Measurements from ENCODE around the gene ASPSCR1. TPM values are rescaled to one million over a fixed set of nuclear protein-coding genes. Genes with fewer than 3 reads are reported as not detected.
"Not testable (repeated sequence)": the region's sequence is repeated elsewhere in the genome, so short reads cannot be mapped to it uniquely, and the experiment has no call there.

ASPSCR1 gene
- total and polyA plus RNA-seq, 5 donors: 16.6 to 28.9 (median 21.2) TPM

DNA sequence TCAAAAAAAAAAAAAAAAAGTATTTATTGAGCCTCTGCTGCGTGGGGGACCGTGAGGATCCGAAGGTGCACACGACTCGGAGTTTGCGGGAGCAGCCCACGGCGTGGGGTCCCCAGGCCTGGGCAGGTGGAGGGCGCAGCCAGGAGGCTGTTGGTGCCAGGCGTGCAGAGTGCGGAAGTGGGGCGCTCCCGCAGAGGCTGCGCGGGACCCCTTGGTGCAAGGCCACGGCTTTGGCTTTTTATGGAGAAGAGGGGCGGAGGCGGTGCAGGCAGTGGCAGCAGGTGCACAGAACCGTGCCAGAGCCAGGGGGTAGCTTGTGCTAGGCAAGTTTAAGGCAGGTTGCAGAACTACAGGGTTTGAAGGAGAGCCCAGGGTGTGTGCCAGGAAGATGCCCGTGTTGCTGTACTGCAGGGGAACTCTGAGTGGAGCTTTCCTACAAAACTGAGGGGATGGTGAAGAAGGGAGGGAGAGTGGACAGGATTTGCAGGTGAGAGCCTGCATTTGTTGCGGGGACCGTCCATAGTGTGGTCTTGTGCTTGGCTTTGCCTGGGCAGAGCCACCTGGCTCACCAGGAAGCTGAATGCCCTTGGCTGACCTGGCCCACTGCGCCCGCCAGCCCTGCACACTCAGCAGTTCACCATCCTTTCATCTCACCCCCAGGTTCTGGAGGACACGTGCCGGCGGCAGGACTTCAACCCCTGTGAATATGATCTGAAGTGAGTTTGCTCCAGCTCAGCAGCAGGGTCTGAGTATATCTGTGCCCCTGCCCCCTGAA, 1.3 kb downstream of the ASPSCR1 start:
- no peak for DNase-seq

DNA sequence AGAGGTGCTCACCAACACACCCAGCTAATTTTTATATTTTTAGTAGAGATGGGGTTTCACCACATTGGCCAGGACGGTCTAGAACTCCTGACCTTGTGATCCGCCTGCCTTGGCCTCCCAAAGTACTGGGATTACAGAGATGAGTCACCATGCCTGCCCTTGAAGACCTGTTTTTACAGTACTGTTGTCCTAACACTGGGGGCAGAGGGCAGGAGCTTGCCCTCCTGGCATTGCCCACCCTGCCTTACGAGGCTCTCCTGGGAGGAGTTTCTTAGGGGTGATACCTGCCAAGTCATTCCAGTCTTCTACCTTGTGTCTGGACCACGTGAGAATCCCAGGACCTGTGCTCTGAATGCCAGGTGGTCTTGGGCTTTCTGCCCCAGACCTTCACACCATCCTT, 2.7 kb downstream of the ASPSCR1 start:
- WGBS: 97% methylated on average over 4 of the region's 4 CpGs
- Histone ChIP-seq H3K27ac (ENCODE audit: low read length) (no peak overlapping the region), H3K4me1 (ENCODE audit: control insufficient read depth, insufficient read depth, low read length) (no peaks in the 10 kb centered on the region), H3K4me3 (ENCODE audit: low read length) (no peak overlapping the region), H3K9me3 (ENCODE audit: control insufficient read depth, low read length) (no peaks in the 10 kb centered on the region), H3K27me3 (ENCODE audit: control insufficient read depth, insufficient read depth) (no peaks in the 10 kb centered on the region)
- ATAC-seq: no peak
- no peak for DNase-seq
- intact Hi-C loops (cut with DNase I): no loop called here

More for the DNA sequence above, 1.3 kb downstream of the ASPSCR1 start:
- H3K9me3 ChIP-seq (ENCODE audit: control insufficient read depth, low read length): no peaks in the 10 kb centered on the region
- H3K27ac ChIP-seq (ENCODE audit: low read length): no peak overlapping the region
- no peak overlapping the region for H3K4me3 ChIP-seq (ENCODE audit: low read length)
- WGBS: 91% methylated on average over 27 of the region's 27 CpGs
- no peaks in the 10 kb centered on the region for H3K4me1 ChIP-seq (ENCODE audit: control insufficient read depth, insufficient read depth, low read length)
- H3K27me3 ChIP-seq (ENCODE audit: control insufficient read depth, insufficient read depth): no peaks in the 10 kb centered on the region
- intact Hi-C loops (cut with DNase I): no loop called here
- no peak for ATAC-seq

DNA sequence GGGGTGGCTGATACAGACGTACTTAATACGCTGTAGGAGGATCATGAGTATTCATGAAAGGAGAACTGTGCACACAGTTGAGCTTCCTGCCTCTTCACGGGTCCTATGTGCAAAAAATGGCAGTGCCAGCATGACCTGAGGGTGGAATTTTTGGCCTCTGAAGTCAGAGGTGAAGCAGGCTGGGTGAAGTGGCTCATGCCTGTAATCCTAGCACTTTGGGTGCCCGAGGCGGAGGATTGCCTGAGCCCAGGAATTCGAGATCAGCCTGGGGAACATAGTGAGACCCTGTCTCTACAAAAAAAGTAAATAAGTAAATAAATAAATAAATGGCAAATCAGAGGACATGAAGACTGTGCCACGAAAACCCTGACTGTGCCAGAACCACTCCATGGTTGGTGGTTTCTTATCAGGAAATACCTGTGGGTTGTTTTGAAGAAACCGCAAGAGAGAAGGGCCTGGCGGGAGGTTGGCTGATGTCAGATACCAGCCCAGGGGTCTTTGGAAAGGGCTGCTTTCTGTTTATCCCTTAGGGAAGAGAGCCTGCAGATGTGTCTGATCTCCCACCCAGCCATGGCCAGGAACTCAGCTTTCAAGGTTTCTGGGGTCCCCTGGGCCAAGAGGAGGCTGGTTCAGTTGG, 3.4 kb downstream of the ASPSCR1 start:
- intact Hi-C loops (cut with DNase I): no loop called here
- no peak overlapping the region for H3K27ac ChIP-seq (ENCODE audit: low read length)

DNA sequence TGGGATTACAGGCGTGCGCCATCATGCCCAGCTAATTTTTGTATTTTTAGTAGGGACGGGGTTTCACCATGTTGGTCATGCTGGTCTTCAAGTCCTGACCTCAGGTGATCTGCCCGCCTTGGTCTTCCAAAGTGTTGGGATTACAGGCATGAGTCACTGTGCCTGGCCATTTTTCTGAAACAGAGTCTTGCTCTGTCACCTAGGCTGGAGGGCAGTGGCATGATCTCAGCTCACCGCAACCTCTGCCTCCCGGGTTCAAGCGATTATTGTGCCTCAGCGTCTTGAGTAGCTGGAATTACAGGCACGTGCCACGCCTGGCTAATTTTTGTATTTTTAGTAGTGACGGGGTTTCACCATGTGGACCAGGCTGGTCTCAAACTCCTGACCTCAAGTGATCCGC, 4.1 kb downstream of the ASPSCR1 start:
- intact Hi-C loops (cut with DNase I); H3K4me1 ChIP-seq (ENCODE audit: control insufficient read depth, insufficient read depth, low read length); DNase-seq; H3K9me3 ChIP-seq (ENCODE audit: control insufficient read depth, low read length); H3K27me3 ChIP-seq (ENCODE audit: control insufficient read depth, insufficient read depth); H3K27ac ChIP-seq (ENCODE audit: low read length); H3K4me3 ChIP-seq (ENCODE audit: low read length); ATAC-seq: not testable (repeated sequence)
- WGBS: 97% methylated on average over 12 of the region's 12 CpGs

More for the DNA sequence above, 3.4 kb downstream of the ASPSCR1 start:
- H3K4me3 ChIP-seq (ENCODE audit: low read length): no peak overlapping the region
- no peaks in the 10 kb centered on the region for H3K27me3 ChIP-seq (ENCODE audit: control insufficient read depth, insufficient read depth)
- DNase-seq (no peak), ATAC-seq (no peak)
- H3K9me3 ChIP-seq (ENCODE audit: control insufficient read depth, low read length): no peaks in the 10 kb centered on the region
- WGBS: 86% methylated on average over 9 of the region's 9 CpGs
- H3K4me1 ChIP-seq (ENCODE audit: control insufficient read depth, insufficient read depth, low read length): no peaks in the 10 kb centered on the region

DNA sequence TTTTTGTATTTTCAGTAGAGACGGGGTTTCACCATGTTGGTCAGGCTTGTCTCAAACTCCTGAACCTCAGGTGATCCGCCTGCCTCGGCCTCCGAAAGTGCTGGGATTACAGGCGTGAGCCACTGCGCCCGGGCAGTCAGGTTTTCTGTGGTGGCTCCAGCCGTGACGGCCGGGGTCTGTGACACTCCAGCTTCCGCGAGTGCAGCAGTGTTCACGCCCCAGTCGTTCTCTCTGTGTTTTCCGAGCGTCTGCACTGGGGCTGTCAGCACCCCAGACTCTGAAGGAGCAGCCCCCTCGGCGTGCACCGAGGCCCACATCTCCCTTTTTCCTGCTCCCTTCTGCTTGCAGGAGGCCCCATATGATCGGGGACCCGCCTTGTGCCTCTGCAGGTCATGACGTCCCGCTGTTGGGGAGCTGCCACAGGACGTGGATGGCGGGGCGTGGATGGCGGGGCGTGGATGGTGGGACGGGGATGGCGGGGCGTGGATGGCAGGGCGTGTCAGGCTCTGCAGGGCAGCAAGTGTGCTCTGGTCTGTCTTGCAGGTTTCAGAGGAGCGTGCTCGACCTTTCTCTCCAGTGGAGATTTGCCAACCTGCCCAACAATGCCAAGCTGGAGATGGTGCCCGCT, 5.7 kb downstream of the ASPSCR1 start:
- Histone ChIP-seq H3K9me3 (ENCODE audit: control insufficient read depth, low read length) (no peaks in the 10 kb centered on the region), H3K27ac (ENCODE audit: low read length) (no peak overlapping the region), H3K4me3 (ENCODE audit: low read length) (no peak overlapping the region), H3K27me3 (ENCODE audit: control insufficient read depth, insufficient read depth) (no peaks in the 10 kb centered on the region), H3K4me1 (ENCODE audit: control insufficient read depth, insufficient read depth, low read length) (no peaks in the 10 kb centered on the region)
- ATAC-seq (no peak), DNase-seq (no peak)
- intact Hi-C loops (cut with DNase I): no loop called here
- 96% methylated on average over 35 of the region's 35 CpGs for WGBS

DNA sequence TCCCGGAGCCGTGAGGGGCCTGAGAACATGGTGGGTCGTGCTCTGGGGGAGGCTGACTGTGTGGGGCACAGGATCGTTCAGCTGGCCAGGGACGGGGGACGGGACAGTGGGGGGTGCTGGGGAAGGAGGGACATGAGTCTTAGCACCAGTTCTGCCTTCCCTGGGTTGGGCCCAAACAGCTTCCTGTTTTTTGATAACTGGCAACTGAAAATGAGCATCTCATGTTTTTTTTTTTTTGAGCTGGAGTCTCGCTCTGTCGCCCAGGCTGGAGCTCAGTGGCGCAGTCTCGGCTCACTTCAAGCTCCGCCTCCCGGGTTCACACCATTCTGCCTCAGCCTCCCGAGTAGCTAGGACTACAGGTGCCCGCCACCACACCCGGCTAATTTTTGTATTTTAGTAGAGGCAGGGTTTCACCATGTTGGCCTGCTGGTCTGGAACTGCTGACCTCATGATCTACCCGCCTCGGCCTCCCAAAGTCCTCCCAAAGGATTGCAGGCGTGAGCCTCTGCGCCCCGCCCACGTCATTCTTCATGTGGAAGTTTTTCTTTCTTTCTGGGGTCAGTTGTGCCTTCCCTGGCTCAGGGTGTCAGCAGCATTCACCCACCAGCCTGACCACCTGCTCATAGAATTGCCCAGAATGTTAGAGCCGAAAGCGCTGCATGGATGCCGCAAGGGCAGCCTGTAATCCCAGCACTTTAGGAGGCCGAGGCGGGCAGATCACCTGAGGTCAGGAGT, 6.4 kb downstream of the ASPSCR1 start:
- ATAC-seq (no peak), DNase-seq (no peak)
- 94% methylated on average over 26 of the region's 26 CpGs for WGBS
- Histone ChIP-seq H3K4me3 (ENCODE audit: low read length) (no peak overlapping the region), H3K4me1 (ENCODE audit: control insufficient read depth, insufficient read depth, low read length) (no peaks in the 10 kb centered on the region), H3K27me3 (ENCODE audit: control insufficient read depth, insufficient read depth) (no peaks in the 10 kb centered on the region), H3K27ac (ENCODE audit: low read length) (no peak overlapping the region), H3K9me3 (ENCODE audit: control insufficient read depth, low read length) (no peaks in the 10 kb centered on the region)
- intact Hi-C loops (cut with DNase I): no loop called here

DNA sequence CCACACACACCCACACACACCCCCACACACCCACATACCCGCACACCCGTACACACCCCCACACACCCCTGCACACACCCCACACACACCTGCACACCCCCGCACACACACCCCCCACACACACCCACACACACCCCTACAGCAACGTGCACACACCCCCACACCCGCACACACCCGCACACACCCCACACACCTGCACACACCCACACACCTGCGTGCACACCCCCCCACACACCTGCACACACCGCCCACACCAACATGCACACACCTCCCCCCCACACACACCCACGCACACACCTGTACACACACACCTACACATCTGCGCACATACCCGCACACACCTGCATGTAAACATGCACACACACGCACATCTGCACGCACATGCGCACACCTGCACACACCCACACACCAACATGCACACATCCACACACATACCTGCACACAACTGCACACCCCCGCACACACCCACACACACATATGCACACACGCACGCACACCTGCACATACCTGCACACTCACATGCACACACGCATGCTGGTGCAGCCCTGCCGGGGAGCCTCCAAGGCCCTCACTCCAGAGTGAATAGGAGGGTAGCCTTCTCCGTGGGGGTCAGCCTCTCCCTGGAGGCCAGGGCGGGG, 7.5 kb downstream of the ASPSCR1 start:
- H3K9me3 ChIP-seq (ENCODE audit: control insufficient read depth, low read length): no peaks in the 10 kb centered on the region
- no peak overlapping the region for H3K4me3 ChIP-seq (ENCODE audit: low read length)
- no peak overlapping the region for H3K27ac ChIP-seq (ENCODE audit: low read length)
- no peaks in the 10 kb centered on the region for H3K27me3 ChIP-seq (ENCODE audit: control insufficient read depth, insufficient read depth)
- no peak for DNase-seq
- intact Hi-C loops (cut with DNase I): no loop called here
- H3K4me1 ChIP-seq (ENCODE audit: control insufficient read depth, insufficient read depth, low read length): no peaks in the 10 kb centered on the region
- WGBS: 93% methylated on average over 21 of the region's 21 CpGs
- peak in 1 of 2 donors; percentile 24 for ATAC-seq

DNA sequence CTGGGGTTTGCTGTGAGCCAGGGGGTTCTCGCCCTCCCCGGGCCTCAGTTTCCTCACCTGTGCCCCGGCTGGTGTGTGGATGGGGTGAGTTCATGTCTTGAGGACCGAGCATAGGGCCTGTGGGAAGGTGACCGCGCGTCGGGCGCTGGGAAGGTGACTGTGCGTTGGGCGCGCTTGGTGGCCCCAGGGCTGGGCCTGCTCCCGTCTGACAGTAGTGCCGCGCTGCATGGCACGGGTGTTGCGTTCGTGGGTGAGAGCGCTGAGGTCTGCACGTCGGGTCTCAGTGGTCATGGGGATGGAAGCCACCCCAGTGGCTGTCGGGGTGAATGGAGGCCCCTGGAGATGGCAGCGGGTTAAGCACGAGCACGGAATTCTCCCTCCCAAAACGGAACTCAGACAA, 9.2 kb downstream of the ASPSCR1 start:
- intact Hi-C loops (cut with DNase I): no loop called here
- DNase-seq: no peak
- WGBS: 97% methylated on average over 26 of the region's 26 CpGs
- Histone ChIP-seq H3K27me3 (ENCODE audit: control insufficient read depth, insufficient read depth) (no peaks in the 10 kb centered on the region), H3K4me1 (ENCODE audit: control insufficient read depth, insufficient read depth, low read length) (no peaks in the 10 kb centered on the region), H3K4me3 (ENCODE audit: low read length) (no peak overlapping the region), H3K9me3 (ENCODE audit: control insufficient read depth, low read length) (no peaks in the 10 kb centered on the region), H3K27ac (ENCODE audit: low read length) (no peak overlapping the region)
- ATAC-seq: no peak

DNA sequence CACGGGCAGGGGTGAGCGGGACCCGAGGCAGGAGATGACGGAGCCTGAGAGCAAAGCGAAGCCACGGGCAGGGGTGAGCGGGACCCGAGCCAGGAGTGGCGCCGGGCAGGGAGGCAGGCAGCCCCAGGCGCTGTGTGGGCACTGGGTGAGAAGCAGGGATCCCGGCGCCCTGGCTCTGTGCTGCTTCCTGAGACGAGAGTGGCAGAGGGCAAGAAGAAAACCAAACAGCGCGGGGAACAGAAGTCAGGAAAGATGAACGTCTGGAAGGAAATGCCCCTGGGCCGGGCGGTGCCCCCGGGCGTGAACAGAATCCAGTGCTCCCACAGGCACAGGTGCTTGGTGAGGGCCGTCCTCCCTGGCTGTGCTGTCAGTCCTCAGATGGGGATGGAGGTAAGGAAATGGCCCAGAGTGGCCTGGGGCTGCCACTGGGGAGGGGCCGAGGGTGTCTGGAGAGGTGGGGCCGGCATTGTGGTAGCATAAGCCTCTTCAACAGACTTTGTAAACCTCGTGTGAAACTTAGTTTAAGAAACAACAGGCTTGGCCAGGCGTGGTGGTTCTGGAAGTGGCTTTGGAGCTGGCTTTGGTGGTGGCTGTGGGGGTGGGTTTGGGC, 9.8 kb downstream of the ASPSCR1 start:
- intact Hi-C loops (cut with DNase I): no loop called here
- H3K27me3 ChIP-seq (ENCODE audit: control insufficient read depth, insufficient read depth): no peaks in the 10 kb centered on the region
- no peak overlapping the region for H3K4me3 ChIP-seq (ENCODE audit: low read length)
- ATAC-seq (no peak), DNase-seq (no peak)
- H3K9me3 ChIP-seq (ENCODE audit: control insufficient read depth, low read length): no peaks in the 10 kb centered on the region
- 92% methylated on average over 26 of the region's 26 CpGs for WGBS
- no peaks in the 10 kb centered on the region for H3K4me1 ChIP-seq (ENCODE audit: control insufficient read depth, insufficient read depth, low read length)
- no peak overlapping the region for H3K27ac ChIP-seq (ENCODE audit: low read length)

DNA sequence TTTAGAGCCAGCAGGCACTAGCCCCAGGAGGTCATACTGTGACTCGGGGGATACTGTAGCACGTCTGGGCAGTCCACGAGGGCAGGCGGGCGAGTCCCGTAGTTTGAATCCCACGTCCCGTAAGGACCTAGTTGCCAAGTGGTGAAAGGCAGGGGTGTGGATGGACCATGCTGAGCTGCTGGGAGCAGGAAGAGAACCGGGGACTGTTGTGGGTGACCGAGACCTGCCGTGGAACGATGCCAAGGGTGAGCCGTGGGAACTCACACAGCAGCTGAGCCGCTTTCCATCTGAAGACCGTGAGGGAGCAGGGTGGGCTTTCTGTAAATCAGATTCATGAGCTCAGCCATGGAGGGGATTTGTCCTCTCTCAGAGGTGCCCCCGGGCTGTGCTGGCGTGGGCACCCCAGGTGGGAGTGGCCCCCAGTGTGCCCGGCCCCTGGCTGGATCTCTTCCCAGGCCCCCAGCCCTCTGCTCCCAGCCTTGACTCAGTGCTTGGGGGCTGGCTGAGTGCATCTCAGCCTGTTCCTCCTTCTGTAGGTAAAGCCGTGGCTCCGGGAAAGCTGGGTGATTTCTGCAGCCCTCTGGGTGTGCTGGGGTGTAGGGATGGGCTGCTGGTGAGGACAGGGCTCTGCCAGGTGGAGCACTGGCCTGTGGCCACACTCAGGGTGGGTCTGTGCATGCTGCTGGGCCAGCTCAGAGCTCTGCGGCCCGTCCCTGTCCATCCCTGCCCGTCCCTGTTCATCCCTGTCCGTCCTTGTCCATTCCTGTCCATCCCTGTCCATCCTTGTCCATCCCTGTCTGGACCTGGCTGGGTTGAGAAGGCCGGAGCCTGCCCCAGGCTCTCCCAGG, 13.6 kb downstream of the ASPSCR1 start:
- DNase-seq: peak in 1 of 3 donors; percentile 46
- no peak overlapping the region for H3K4me3 ChIP-seq (ENCODE audit: low read length)
- no peaks in the 10 kb centered on the region for H3K9me3 ChIP-seq (ENCODE audit: control insufficient read depth, low read length)
- no peaks in the 10 kb centered on the region for H3K27me3 ChIP-seq (ENCODE audit: control insufficient read depth, insufficient read depth)
- 86% methylated on average over 25 of the region's 25 CpGs for WGBS
- ATAC-seq: no peak
- intact Hi-C loops (cut with DNase I): no loop called here
- H3K27ac ChIP-seq (ENCODE audit: low read length): no peak overlapping the region
- H3K4me1 ChIP-seq (ENCODE audit: control insufficient read depth, insufficient read depth, low read length): no peaks in the 10 kb centered on the region
